ENCODE data around the gene JUP.

GRCh38 chr17:41718287-41718645, 68.2 kb downstream of the JUP start:
- TF ChIP-seq, protein P1, sequence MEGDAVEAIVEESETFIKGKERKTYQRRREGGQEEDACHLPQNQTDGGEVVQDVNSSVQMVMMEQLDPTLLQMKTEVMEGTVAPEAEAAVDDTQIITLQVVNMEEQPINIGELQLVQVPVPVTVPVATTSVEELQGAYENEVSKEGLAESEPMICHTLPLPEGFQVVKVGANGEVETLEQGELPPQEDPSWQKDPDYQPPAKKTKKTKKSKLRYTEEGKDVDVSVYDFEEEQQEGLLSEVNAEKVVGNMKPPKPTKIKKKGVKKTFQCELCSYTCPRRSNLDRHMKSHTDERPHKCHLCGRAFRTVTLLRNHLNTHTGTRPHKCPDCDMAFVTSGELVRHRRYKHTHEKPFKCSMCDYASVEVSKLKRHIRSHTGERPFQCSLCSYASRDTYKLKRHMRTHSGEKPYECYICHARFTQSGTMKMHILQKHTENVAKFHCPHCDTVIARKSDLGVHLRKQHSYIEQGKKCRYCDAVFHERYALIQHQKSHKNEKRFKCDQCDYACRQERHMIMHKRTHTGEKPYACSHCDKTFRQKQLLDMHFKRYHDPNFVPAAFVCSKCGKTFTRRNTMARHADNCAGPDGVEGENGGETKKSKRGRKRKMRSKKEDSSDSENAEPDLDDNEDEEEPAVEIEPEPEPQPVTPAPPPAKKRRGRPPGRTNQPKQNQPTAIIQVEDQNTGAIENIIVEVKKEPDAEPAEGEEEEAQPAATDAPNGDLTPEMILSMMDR (IDR thresholded peaks at IDR 0.05), result no peak
- no peak for TF ChIP-seq EZH2 (IDR thresholded peaks at IDR 0.05)
- no peak for TF ChIP-seq EZH2phosphoT487 (IDR thresholded peaks at IDR 0.05)
